ENCODE data around the gene MAPK10. TPM values are rescaled to one million over a fixed set of nuclear protein-coding genes. Genes with fewer than 3 reads are reported as not detected.
A peak's percentile ranks its signal among the peaks of the same experiment; 100 is the strongest.

MAPK10 gene
- polyA plus RNA-seq, 3 donors = 0.36 TPM; not detected in 2

GRCh38 chr4:85955620-85956292, 404.1 kb downstream of the MAPK10 start:
- no peak for TF ChIP-seq CTCF (IDR thresholded peaks at IDR 0.05)
- H3K4me3 ChIP-seq (replicated peaks in 1 of 3; ENCODE audit: low read depth in 2 of 3, low read length in 3 of 3) = no peak overlapping the region
- H3K27ac ChIP-seq (ENCODE audit: low read depth in 1 of 2, low read length in 2 of 2) = no peak overlapping the region
- no peaks in the 10 kb centered on the region for H3K9me3 ChIP-seq (replicated peaks in 1 of 2; ENCODE audit: control insufficient read depth in 1 of 2, insufficient read depth in 1 of 2, low read length in 2 of 2)
- no peaks in the 10 kb centered on the region for H3K79me2 ChIP-seq (ENCODE audit: insufficient read depth, low read length)
- DNase-seq = no peak
- Mint-ChIP-seq H3K27me3 (ENCODE audit: low read depth in 3 of 3) (peaks cover 0 to 2% (median 0%) of the 10 kb centered on the region in 3 donors), H3K36me3 (peaks cover 11 to 17% of the 10 kb centered on the region in 2 donors), H3K4me1 (no peaks in the 10 kb centered on the region), H3K4me3 (no peak overlapping the region), H3K9me3 (peaks cover 0 to 4% (median 0%) of the 10 kb centered on the region in 7 donors), H3K27ac (no peak overlapping the region)
- no peaks in the 10 kb centered on the region for H4K20me1 ChIP-seq (ENCODE audit: insufficient read depth, low read length)
- H3K4me1 ChIP-seq (ENCODE audit: control insufficient read depth in 1 of 2, insufficient read depth in 2 of 2, low read length in 2 of 2) = no peaks in the 10 kb centered on the region
- H2AFZ ChIP-seq (ENCODE audit: insufficient read depth, low read depth, low read length, poor library complexity, severe bottlenecking) = no peak overlapping the region
- H3K4me2 ChIP-seq (replicated peaks; ENCODE audit: extremely low read depth, low read length, poor library complexity, severe bottlenecking) = no peak overlapping the region
- peaks cover 0 to 10% of the 10 kb centered on the region in 2 donors for H3K36me3 ChIP-seq (replicated peaks in 1 of 2; ENCODE audit: control insufficient read depth in 1 of 2, insufficient read depth in 2 of 2, low read length in 2 of 2)
- no peak overlapping the region for H3K9ac ChIP-seq (ENCODE audit: insufficient read depth, low read length, poor library complexity, severe bottlenecking)
- no peaks in the 10 kb centered on the region for H3K27me3 ChIP-seq (ENCODE audit: control insufficient read depth in 2 of 2, insufficient read depth in 2 of 2, low read length in 2 of 2)
- intact Hi-C loops (cut with micrococcal nuclease) = no loop called here

GRCh38 chr4:85953651-85954018, 406.2 kb downstream of the MAPK10 start:
- H3K36me3 ChIP-seq (replicated peaks in 1 of 2; ENCODE audit: control insufficient read depth in 1 of 2, insufficient read depth in 2 of 2, low read length in 2 of 2) = peaks cover 0 to 10% of the 10 kb centered on the region in 2 donors
- no peak for TF ChIP-seq CTCF (IDR thresholded peaks at IDR 0.05)
- H3K4me3 ChIP-seq (replicated peaks in 1 of 3; ENCODE audit: low read depth in 2 of 3, low read length in 3 of 3) = no peak overlapping the region
- no peaks in the 10 kb centered on the region for H3K9me3 ChIP-seq (replicated peaks in 1 of 2; ENCODE audit: control insufficient read depth in 1 of 2, insufficient read depth in 1 of 2, low read length in 2 of 2)
- H3K27ac Mint-ChIP-seq = peak overlapping the region in 1 of 7 donors; percentile 59
- no peak for DNase-seq
- no peaks in the 10 kb centered on the region for H3K27me3 ChIP-seq (ENCODE audit: control insufficient read depth in 2 of 2, insufficient read depth in 2 of 2, low read length in 2 of 2)
- 100% methylated on average over 3 of the region's 3 CpGs for WGBS (ENCODE audit: insufficient coverage)
- intact Hi-C loops (cut with micrococcal nuclease) = no loop called here
- H3K9ac ChIP-seq (ENCODE audit: insufficient read depth, low read length, poor library complexity, severe bottlenecking) = no peak overlapping the region
- H2AFZ ChIP-seq (ENCODE audit: insufficient read depth, low read depth, low read length, poor library complexity, severe bottlenecking) = no peak overlapping the region
- no peak overlapping the region for H3K4me3 Mint-ChIP-seq
- H3K36me3 Mint-ChIP-seq = peaks cover 11 to 16% of the 10 kb centered on the region in 2 donors
- H3K4me1 Mint-ChIP-seq = no peaks in the 10 kb centered on the region
- peaks cover 8% of the 10 kb centered on the region for H4K20me1 ChIP-seq (ENCODE audit: insufficient read depth, low read length)
- no peaks in the 10 kb centered on the region for H3K79me2 ChIP-seq (ENCODE audit: insufficient read depth, low read length)
- H3K4me2 ChIP-seq (replicated peaks; ENCODE audit: extremely low read depth, low read length, poor library complexity, severe bottlenecking) = no peak overlapping the region
- peaks cover 0 to 4% (median 0%) of the 10 kb centered on the region in 7 donors for H3K9me3 Mint-ChIP-seq
- no peaks in the 10 kb centered on the region for H3K4me1 ChIP-seq (ENCODE audit: control insufficient read depth in 1 of 2, insufficient read depth in 2 of 2, low read length in 2 of 2)
- no peaks in the 10 kb centered on the region for H3K27me3 Mint-ChIP-seq (ENCODE audit: low read depth in 3 of 3)
- no peak overlapping the region for H3K27ac ChIP-seq (ENCODE audit: low read depth in 1 of 2, low read length in 2 of 2)
